ENCODE measurements around the gene TTC39A.

TTC39A gene

GRCh38 chr1:51297401-51298321 is 32.7 kb downstream of the TTC39A start:
- DNase-seq (ENCODE audit: low spot score), result no peak

- peak; percentile 67 for DNase-seq (ENCODE audit: low spot score)
These were observed 33.7 kb downstream of the TTC39A start for GRCh38 chr1:51296383-51297357.

DNA sequence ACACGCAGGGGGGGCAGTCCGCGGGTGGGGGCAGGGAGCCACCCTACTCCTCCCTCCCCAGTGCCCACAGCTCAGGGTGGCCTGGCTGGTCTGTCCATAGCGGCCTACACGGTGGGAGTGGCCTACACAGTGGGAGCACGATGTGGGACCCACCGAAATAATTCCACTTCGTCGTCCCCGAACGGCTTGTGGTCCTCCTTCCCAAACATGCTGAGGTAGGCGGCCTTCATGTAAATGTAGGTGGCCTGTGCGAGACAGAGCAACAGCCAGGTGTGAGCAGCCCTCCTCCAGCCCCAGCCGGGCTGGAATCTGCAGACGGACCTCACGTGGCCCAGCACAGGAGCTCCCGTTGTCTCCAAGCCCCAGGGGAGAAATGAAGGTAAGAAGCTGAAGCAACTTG is 34.4 kb downstream of the TTC39A start:
- DNase-seq (ENCODE audit: low spot score), result no peak

- DNase-seq (ENCODE audit: low spot score), result no peak
These were observed 35.7 kb downstream of the TTC39A start for GRCh38 chr1:51294566-51295184.

- DNase-seq (ENCODE audit: low spot score), result no peak
These were observed 36.4 kb downstream of the TTC39A start for GRCh38 chr1:51293898-51294515.

- no peak for DNase-seq (ENCODE audit: low spot score)
These were observed 39.9 kb downstream of the TTC39A start for GRCh38 chr1:51290489-51290847.

- DNase-seq (ENCODE audit: low spot score), result no peak
These were observed 40.5 kb downstream of the TTC39A start for GRCh38 chr1:51289676-51290488.

DNA sequence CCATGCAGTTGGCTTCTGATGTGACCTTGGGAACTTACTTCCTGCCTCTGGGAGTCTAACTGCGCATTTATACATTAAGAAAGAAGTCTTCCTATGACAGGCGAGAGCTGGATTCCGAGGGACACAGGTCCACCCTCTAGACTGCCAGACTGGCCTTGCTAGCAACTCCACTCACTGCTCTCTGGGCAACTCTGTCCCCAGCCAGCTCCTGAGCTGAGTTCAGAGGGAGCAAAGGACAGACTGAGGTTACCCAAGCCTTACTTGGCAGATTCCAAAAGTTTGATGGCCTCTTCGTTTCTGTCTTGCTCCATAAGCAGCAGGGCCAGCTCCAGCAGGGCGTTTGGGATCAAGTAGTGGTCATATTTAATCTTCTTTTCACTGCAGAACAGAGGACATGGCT is 41.8 kb downstream of the TTC39A start:
- DNase-seq (ENCODE audit: low spot score), result no peak

DNA sequence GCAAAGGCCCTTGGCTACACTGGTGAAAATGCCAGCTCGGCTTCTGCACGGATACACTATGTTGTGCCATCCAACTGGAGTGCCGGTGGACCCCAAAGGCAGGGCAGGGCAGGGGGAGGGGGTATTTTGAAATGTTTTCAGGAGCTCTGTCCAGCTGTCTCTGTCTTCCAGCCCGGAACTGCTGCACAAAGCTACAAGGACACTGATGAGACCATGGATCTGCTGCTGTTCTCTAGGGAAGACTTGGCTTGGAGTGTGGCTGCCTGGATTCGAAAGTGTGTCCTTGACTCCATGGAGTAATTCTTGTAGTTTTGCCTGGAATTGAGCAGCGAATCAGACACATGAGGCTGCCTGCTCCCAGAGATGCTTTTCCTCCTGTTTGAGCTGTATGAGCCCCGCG is 42.4 kb downstream of the TTC39A start:
- DNase-seq (ENCODE audit: low spot score), result no peak

- no peak for DNase-seq (ENCODE audit: low spot score)
These were observed 45.3 kb downstream of the TTC39A start for GRCh38 chr1:51285055-51285454.

- DNase-seq (ENCODE audit: low spot score), result no peak
These were observed 45.8 kb downstream of the TTC39A start for GRCh38 chr1:51284487-51284954.

- DNase-seq (ENCODE audit: low spot score), result no peak
These were observed 46.4 kb downstream of the TTC39A start for GRCh38 chr1:51283979-51284378.

DNA sequence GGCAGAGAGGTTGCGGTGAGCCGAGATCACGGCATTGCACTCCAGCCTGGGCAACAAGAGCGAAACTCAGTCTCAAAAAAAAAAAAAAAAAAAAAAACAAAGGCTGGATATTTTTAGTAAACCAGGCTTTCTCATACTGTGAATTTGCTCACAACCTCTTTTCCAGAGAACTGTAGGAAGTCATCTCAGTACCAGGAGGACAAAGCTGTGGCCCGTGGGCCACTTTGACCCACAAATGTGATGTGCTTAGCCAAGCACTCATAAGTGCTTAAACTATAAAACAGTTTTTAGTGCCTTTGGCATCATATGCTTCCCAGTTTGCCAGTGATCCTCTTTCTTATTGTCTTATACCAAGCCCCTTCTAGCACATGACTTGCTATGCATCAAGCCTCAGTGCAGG is 47.8 kb downstream of the TTC39A start:
- DNase-seq (ENCODE audit: low spot score), result no peak

DNA sequence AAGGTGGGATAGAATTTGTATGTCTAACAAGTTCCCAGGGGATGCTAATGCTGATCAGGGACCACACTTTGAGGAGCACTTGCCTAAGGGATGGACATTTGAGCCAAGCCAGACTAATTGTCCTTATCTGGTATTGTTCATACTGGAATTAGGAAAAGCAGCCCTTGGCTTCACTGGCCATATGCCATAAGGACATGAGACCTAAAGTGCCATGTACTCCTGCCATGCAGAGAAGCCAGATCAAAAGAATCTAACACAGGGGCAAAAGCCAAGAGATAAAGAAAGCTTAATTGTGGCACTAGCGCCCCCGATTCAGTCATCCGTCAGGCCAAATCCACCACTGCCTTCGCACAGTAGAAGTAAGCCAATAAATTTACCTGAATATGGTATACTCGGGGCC is 48.6 kb downstream of the TTC39A start:
- no peak for DNase-seq (ENCODE audit: low spot score)

DNA sequence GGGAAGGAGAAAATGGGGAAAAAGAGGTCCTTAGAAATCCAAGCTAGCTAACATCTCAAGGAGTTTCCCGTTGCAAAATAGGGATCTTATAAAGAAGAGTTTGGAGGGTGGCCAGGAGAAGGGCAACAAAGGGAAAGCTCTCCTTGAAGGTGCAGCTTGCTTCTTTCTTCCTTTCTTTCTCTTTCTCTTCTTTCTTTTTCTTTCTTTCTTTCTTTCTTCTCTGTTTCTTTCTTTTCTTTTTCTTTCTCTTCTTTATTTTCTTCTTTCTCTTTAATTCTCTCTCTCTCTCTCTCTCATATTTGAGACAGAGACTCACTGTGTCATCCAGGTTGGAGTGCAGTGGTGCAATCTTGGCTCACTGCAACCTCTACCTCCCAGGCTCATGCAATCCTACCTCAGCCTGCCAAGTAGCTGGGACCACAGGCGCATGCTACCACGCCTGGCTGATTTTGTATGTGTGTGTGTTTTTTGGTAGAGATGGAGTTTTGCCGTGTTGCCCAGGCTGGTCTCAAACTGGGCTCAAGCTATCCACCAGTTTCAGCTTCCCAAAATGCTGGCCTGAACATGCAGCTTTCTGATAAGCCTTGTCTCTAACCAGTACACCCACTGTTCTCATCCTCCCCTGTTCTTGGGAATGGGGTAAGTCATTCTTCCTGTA is 49.9 kb downstream of the TTC39A start:
- no peak for DNase-seq (ENCODE audit: low spot score)

DNA sequence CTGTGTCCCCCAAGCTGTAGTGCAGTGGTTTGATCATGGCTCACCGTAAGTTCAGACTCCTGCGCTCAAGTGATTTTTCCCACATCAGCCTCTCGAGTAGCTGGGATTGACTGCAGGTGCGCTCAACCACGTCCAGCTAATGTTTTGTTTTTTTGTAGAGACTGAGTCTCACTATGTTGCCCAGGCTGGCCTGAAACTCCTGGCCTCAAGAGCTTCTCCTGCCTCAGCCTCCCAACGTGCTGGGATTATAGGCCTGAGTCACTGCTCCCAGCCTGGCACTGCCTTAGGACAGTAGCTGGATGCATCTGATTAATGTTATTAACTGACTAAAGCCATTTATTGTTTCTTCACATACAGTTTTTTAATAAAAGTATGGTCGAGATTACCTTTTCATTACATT is 54.1 kb downstream of the TTC39A start:
- DNase-seq (ENCODE audit: low spot score), result no peak

DNA sequence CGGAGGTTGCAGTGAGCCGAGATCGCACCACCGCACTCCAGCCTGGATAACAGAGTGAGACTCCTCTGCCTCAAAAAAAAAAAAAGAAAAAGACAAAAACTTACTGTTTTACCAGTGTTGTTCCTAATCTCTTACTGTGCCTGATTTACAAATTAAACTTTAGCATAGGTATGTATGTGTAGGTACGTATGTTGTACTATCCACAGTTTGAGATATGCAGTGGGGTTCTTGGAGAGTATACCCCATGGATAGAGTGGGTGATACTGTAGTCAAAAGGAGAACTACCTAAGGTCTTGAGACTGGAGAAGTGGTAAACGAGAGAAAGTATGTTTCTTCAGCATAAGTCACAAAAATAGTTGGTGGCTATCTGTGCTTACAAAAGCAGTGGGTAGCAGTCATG is 55.7 kb downstream of the TTC39A start:
- DNase-seq (ENCODE audit: low spot score), result no peak

- DNase-seq (ENCODE audit: low spot score), result no peak
These were observed 57.4 kb downstream of the TTC39A start for GRCh38 chr1:51272916-51273315.

- no peak for DNase-seq (ENCODE audit: low spot score)
These were observed 59.6 kb downstream of the TTC39A start for GRCh38 chr1:51270751-51271150.

DNA sequence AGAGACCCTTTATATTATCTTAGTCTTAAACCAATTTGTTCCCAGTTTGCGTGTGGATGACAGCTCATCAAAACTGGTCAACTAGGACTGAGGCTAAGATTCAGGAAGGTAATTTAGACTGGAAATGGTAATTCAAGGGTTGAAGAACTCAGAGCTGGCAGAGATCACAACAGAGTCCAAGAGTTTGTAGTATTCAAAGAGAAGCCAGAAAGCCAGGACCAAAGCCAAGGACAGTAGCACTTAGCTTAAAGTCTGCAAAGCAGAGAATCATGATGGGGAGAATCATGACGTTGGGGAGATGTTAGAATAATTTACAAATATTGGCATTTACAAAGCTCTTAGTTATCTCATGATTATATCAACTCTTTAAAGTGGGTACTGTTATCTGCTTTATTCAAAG is 61.7 kb downstream of the TTC39A start:
- DNase-seq (ENCODE audit: low spot score), result no peak

All from CD4-positive, alpha-beta T cell treated with Interleukin-2 at 100 ng/mL for 4 hours (primary cell).